DND-41 (cell line): ENCODE measurements around the gene TXNDC17.

Experiments
- ATAC-seq: fragments of 200-7000 bp; cut with Tn5 transposase; 3 replicates; pipeline ENCODE4 v1.9.1; 2021; ENCODE audit warnings: low read depth; ENCODE audit not compliant: insufficient read depth
- DNase-seq: peaks from one replicate; pipeline ENCODE4 v3.0.0-alpha.2; 2020
- H2AFZ ChIP-seq: 2 replicates; pipeline ENCODE4 v1.6.0; 2012; ENCODE audit warnings: low read depth, low read length
- H3K27ac ChIP-seq: 2 replicates; pipeline ENCODE4 v1.5.1; 2012; ENCODE audit warnings: low read length, inconsistent platforms
- H3K27me3 ChIP-seq: fragments of 200-600 bp; sonication (generic); 2 replicates; pipeline ENCODE4 v1.6.0; 2012; ENCODE audit warnings: low read length, mild to moderate bottlenecking, inconsistent platforms; ENCODE audit not compliant: insufficient read depth, poor library complexity
- H3K36me3 ChIP-seq: 2 replicates; pipeline ENCODE4 v1.5.1; 2012; ENCODE audit warnings: low read length, inconsistent platforms; ENCODE audit not compliant: insufficient read depth
- H3K4me1 ChIP-seq: 2 replicates; pipeline ENCODE4 v1.5.1; 2012; ENCODE audit warnings: mild to moderate bottlenecking, low read length; ENCODE audit not compliant: insufficient read depth
- H3K4me2 ChIP-seq: 2 replicates; pipeline ENCODE4 v1.6.0; 2012; ENCODE audit warnings: mild to moderate bottlenecking, moderate library complexity, low read length, inconsistent platforms; ENCODE audit not compliant: insufficient read depth
- H3K4me3 ChIP-seq, 2 experiments: fragments of 200-600 bp in 1 of 2; shearing (Covaris generic) in 1 of 2; 2 replicates each; pipeline ENCODE4 v1.5.1; 2012 to 2016; ENCODE audit warnings: inconsistent platforms in 2 of 2, low read length in 2 of 2, mild to moderate bottlenecking in 2 of 2, low read depth in 1 of 2, moderate library complexity in 1 of 2
- H3K79me2 ChIP-seq: 2 replicates; pipeline ENCODE4 v1.6.0; 2012; ENCODE audit warnings: low read length, inconsistent platforms; ENCODE audit not compliant: insufficient read depth
- H3K9ac ChIP-seq: 2 replicates; pipeline ENCODE4 v1.6.0; 2012; ENCODE audit warnings: low read depth, mild to moderate bottlenecking, inconsistent platforms, low read length, moderate library complexity
- H3K9me3 ChIP-seq: 2 replicates; pipeline ENCODE4 v1.5.1; 2012; ENCODE audit warnings: low read length, moderate library complexity, mild to moderate bottlenecking, inconsistent platforms; ENCODE audit not compliant: insufficient read depth, severe bottlenecking
- H4K20me1 ChIP-seq: 2 replicates; pipeline ENCODE4 v1.6.0; 2012; ENCODE audit warnings: low read length; ENCODE audit not compliant: insufficient read depth
- EZH2 ChIP-seq: IDR thresholded peaks from 3 replicates; pipeline ENCODE4 v1.6.1; 2012; ENCODE audit warnings: borderline replicate concordance, low read depth, mild to moderate bottlenecking, moderate library complexity, low read length, inconsistent platforms; ENCODE audit not compliant: severe bottlenecking
- TF ChIP-seq, protein P1 (sequence below): IDR thresholded peaks from 2 replicates; pipeline ENCODE4 v1.5.1; 2012; ENCODE audit warnings: borderline replicate concordance, low read length, moderate library complexity, mild to moderate bottlenecking; ENCODE audit not compliant: poor library complexity, severe bottlenecking; ENCODE audit errors: extremely low read depth

The TXNDC17 gene

DNA sequence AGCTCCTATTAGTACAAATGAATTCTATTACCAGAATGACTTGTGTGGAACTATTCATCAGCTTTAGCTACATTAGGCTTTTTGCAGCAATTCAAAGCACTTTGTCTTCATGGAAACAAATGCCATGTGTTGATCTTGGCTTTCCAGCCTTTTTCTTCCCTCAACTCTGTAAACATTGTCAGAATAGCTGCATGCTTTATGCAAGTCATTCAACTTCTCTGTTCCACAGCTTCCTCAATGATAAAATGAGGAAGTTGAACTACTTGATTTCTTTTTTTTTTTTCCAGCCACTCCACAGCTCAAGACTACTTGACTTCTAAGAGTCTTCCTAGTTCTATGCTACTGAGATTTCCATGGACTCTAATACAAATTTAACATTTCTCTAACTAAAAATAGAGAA, 41.5 kb upstream of the TXNDC17 start:
- TF ChIP-seq, protein P1, sequence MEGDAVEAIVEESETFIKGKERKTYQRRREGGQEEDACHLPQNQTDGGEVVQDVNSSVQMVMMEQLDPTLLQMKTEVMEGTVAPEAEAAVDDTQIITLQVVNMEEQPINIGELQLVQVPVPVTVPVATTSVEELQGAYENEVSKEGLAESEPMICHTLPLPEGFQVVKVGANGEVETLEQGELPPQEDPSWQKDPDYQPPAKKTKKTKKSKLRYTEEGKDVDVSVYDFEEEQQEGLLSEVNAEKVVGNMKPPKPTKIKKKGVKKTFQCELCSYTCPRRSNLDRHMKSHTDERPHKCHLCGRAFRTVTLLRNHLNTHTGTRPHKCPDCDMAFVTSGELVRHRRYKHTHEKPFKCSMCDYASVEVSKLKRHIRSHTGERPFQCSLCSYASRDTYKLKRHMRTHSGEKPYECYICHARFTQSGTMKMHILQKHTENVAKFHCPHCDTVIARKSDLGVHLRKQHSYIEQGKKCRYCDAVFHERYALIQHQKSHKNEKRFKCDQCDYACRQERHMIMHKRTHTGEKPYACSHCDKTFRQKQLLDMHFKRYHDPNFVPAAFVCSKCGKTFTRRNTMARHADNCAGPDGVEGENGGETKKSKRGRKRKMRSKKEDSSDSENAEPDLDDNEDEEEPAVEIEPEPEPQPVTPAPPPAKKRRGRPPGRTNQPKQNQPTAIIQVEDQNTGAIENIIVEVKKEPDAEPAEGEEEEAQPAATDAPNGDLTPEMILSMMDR = no peak
- TF ChIP-seq EZH2 = no peak
- Histone ChIP-seq H3K4me1 (no peaks in the 10 kb centered on the region), H3K27me3 (no peaks in the 10 kb centered on the region), H3K4me2 (no peak overlapping the region), H3K27ac (no peak overlapping the region), H2AFZ (no peak overlapping the region), H4K20me1 (no peaks in the 10 kb centered on the region), H3K4me3 (no peak overlapping the region), H3K79me2 (no peaks in the 10 kb centered on the region), H3K9ac (no peak overlapping the region), H3K36me3 (peaks cover 81% of the 10 kb centered on the region), H3K9me3 (no peaks in the 10 kb centered on the region)
- ATAC-seq = no peak
- no peak for DNase-seq

DNA sequence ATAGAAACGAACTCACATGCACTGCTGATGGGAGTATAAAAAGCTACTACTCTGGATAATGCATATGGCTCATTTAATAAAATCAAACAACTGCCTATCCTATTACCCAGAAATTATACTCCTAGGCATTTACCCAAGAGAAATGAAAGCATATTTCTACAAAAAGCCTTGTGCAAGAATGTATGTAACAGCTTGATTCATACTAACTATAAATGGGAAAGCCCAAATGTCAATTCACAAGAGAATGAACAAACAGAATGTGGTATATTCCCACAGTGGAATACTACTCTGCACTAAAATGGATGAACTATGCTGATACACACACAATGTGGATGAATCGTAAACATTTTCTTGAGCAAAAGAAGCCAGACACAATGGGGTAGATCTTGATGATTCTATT, 38.7 kb upstream of the TXNDC17 start:
- H3K4me3 ChIP-seq = no peak overlapping the region
- no peak overlapping the region for H3K27ac ChIP-seq
- ATAC-seq = no peak
- H3K79me2 ChIP-seq = no peaks in the 10 kb centered on the region
- peaks cover 3% of the 10 kb centered on the region; the same call in 1 of the 2 replicates for H4K20me1 ChIP-seq
- H2AFZ ChIP-seq = no peak overlapping the region
- H3K4me1 ChIP-seq = no peaks in the 10 kb centered on the region
- TF ChIP-seq, protein P1 = no peak
- TF ChIP-seq EZH2 = no peak
- H3K4me2 ChIP-seq = no peak overlapping the region
- H3K27me3 ChIP-seq = no peaks in the 10 kb centered on the region
- H3K9me3 ChIP-seq = no peaks in the 10 kb centered on the region
- H3K9ac ChIP-seq = no peak overlapping the region
- no peak for DNase-seq
- H3K36me3 ChIP-seq = peaks cover 83% of the 10 kb centered on the region

DNA sequence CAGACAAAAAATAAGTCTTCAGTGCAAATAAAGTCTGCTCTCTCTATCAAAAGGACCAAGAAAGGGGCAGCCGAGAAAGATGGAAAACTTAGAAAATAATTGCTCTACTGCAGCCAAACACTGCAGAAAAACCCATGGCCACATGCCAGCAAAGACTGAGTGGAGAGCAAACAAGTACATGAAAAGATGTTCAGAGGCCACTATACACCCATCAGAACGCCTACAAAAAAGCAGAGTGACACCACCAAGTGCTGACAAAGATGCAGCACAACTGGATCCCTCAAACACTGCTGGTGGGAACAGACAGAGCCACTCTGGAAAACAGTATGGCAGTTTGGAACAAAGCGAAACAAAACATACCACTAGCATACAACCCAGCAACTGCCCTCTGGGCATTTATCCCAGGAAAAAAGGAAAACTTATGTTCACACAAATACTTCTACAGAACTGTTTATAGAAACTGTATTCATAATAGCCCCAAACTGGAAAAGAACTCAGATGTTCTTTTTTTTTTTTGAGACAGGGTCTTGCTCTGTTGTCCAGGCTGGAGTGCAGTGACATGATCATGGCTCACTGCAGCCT, 37.0 kb upstream of the TXNDC17 start:
- Histone ChIP-seq H3K79me2 (no peaks in the 10 kb centered on the region), H3K9ac (no peak overlapping the region), H3K9me3 (no peaks in the 10 kb centered on the region), H4K20me1 (peaks cover 3% of the 10 kb centered on the region; the same call in 1 of the 2 replicates), H3K27me3 (no peaks in the 10 kb centered on the region), H2AFZ (no peak overlapping the region), H3K36me3 (peaks cover 85% of the 10 kb centered on the region), H3K4me3 (no peak overlapping the region), H3K4me2 (no peak overlapping the region), H3K4me1 (no peaks in the 10 kb centered on the region), H3K27ac (no peak overlapping the region)
- TF ChIP-seq EZH2 = no peak
- TF ChIP-seq, protein P1 = no peak
- ATAC-seq = no peak
- DNase-seq = no peak
